Measurements from ENCODE around the gene MIA3. TPM values are rescaled to one million over a fixed set of nuclear protein-coding genes. Genes with fewer than 3 reads are reported as not detected.

Gene MIA3
- total and polyA plus RNA-seq, 11 donors = 20.2 to 71.1 (median 58.9) TPM

DNA sequence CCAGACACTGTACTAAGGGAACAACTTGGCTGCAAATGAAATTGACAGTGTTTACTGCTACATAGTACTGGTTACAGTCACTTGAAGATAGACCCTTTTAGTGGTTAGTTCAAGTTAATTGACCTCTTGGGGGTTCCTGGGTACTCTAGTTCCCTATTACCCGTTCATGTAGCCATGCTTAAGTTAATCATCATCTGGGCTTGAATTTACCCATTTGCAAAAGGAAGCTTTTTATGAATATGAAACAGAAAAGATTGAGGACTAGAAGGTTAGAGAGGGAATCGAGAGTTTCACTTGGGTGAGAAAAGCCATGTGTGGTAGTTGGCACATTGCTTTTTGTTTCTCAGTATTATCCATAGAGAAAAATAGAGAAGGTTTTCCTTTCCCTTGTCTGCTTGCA, 2.7 kb downstream of the MIA3 start:
- Histone ChIP-seq H3K4me1 (peaks cover 0 to 21% (median 10%) of the 10 kb centered on the region in 12 donors), H3K27ac (no peak overlapping the region), H3K36me3 (peaks cover 0 to 44% (median 35%) of the 10 kb centered on the region in 9 donors), H3K9me3 (no peaks in the 10 kb centered on the region), H3K4me3 (no peak overlapping the region), H3K27me3 (no peaks in the 10 kb centered on the region)
- WGBS, 4 donors = 86 to 91% (median 89%) methylated on average over 2 of the region's 2 CpGs
- DNase-seq (no peak), ATAC-seq (no peak)
- TF ChIP-seq, protein P1, sequence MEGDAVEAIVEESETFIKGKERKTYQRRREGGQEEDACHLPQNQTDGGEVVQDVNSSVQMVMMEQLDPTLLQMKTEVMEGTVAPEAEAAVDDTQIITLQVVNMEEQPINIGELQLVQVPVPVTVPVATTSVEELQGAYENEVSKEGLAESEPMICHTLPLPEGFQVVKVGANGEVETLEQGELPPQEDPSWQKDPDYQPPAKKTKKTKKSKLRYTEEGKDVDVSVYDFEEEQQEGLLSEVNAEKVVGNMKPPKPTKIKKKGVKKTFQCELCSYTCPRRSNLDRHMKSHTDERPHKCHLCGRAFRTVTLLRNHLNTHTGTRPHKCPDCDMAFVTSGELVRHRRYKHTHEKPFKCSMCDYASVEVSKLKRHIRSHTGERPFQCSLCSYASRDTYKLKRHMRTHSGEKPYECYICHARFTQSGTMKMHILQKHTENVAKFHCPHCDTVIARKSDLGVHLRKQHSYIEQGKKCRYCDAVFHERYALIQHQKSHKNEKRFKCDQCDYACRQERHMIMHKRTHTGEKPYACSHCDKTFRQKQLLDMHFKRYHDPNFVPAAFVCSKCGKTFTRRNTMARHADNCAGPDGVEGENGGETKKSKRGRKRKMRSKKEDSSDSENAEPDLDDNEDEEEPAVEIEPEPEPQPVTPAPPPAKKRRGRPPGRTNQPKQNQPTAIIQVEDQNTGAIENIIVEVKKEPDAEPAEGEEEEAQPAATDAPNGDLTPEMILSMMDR (IDR thresholded peaks at IDR 0.05) = no peak
- no peak for TF ChIP-seq POLR2A (IDR thresholded peaks at IDR 0.05)
- intact Hi-C loops (cut with DNase I) = no loop called here

DNA sequence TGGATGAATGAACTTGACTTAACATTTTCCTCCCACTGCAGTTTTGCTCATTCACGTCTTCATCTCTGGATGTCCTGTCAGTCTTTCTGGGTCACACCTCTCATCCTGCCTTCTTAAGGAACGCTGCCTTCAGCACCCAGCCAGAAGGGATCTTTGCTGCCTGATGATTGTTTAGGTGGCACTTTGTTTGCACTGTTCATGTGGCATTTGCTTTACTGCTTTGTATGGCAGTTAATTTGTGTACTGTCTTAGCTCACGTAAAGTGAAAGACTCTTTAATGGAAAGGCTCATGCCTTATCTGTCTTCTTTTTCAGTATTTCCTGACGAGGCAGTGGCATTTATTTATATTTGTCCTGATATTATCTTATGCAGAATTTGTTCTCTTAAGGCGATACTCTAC, 4.9 kb downstream of the MIA3 start:
- Histone ChIP-seq H3K4me3 (no peak overlapping the region), H3K4me1 (peaks cover 0 to 15% (median 9%) of the 10 kb centered on the region in 12 donors), H3K9me3 (no peaks in the 10 kb centered on the region), H3K27me3 (no peaks in the 10 kb centered on the region), H3K36me3 (peaks cover 0 to 66% (median 56%) of the 10 kb centered on the region in 9 donors), H3K27ac (no peak overlapping the region)
- WGBS, 4 donors = 80 to 86% (median 83%) methylated on average over 5 of the region's 5 CpGs
- no peak for DNase-seq
- TF ChIP-seq POLR2A (IDR thresholded peaks at IDR 0.05) = no peak
- TF ChIP-seq, protein P1 (IDR thresholded peaks at IDR 0.05) = no peak
- no peak for ATAC-seq
- intact Hi-C loops (cut with DNase I) = no loop called here

DNA sequence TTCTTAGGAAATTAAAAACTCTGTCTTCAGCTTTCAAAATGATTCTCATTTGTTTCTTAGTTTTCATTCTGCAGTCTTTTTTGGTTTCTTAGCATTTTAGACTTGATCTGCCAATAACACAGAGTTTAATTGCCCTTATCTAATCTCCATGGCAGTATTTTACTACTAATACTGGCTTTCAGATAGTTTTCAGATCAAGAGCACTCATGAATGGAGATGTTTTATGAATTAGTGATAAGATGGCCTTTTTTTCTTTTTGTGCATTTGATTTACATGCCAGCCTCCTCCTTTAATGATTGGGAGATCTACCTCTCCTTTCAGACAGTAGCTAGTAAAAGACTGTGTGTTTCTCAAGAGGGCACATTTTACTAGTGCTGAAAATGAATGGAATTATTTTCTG, 5.6 kb downstream of the MIA3 start:
- Histone ChIP-seq H3K27ac (no peak overlapping the region), H3K4me1 (peaks cover 0 to 15% (median 9%) of the 10 kb centered on the region in 12 donors), H3K9me3 (no peaks in the 10 kb centered on the region), H3K4me3 (no peak overlapping the region), H3K36me3 (peaks cover 0 to 73% (median 63%) of the 10 kb centered on the region in 9 donors), H3K27me3 (no peaks in the 10 kb centered on the region)
- no peak for ATAC-seq
- intact Hi-C loops (cut with DNase I) = no loop called here
- no peak for DNase-seq
- TF ChIP-seq, protein P1 (IDR thresholded peaks at IDR 0.05) = no peak
- TF ChIP-seq POLR2A (IDR thresholded peaks at IDR 0.05) = no peak

DNA sequence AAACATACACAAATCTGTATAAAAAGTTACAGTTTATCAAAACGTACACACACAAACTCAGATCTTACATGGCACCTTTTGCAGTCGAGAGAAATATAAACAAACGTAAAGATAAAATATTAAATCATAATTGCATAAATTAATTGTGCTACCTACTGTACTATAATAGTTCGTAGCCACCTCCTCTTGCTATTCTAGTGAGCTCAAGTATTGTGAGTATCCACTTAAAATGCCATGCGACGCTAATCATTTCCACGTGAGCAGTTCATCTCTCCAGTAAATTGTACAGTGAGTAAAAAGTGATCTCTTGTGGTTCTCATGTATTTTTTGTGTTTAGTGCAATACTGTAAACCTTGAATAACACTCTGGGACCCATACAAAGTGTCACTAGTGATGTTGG, 6.3 kb downstream of the MIA3 start:
- Histone ChIP-seq H3K36me3 (peaks cover 0 to 81% (median 71%) of the 10 kb centered on the region in 9 donors), H3K27ac (no peak overlapping the region), H3K4me1 (peaks cover 0 to 11% (median 5%) of the 10 kb centered on the region in 12 donors), H3K9me3 (no peaks in the 10 kb centered on the region), H3K27me3 (no peaks in the 10 kb centered on the region), H3K4me3 (no peak overlapping the region)
- 59 to 76% (median 67%) methylated on average over 7 of the region's 7 CpGs for WGBS, 4 donors
- ATAC-seq (no peak), DNase-seq (no peak)
- intact Hi-C loops (cut with DNase I) = no loop called here
- TF ChIP-seq, protein P1 (IDR thresholded peaks at IDR 0.05) = no peak
- TF ChIP-seq POLR2A (IDR thresholded peaks at IDR 0.05) = no peak
